ENCODE results near the gene SEMA4D.

SEMA4D gene

GRCh38 chr9:89439571-89439970 lies 58.3 kb downstream of the SEMA4D start:
- TF ChIP-seq CTCF (conservative IDR thresholded peaks at IDR 0.05; ENCODE audit: low read depth) = no peak
- CTCF ChIA-PET = interaction anchor here (1.0 kb wide), 1 partner anchor 13 kb away, joined by 4 read pairs; no protein-coding TSS in a partner anchor
- POLR2A ChIA-PET (ENCODE audit: low non-redundant PET) = no interaction called here
- H3K27ac ChIP-seq = no peak overlapping the region
- no peak for DNase-seq (ENCODE audit: low spot score)

- no peak for TF ChIP-seq CTCF (conservative IDR thresholded peaks at IDR 0.05; ENCODE audit: low read depth)
- POLR2A ChIA-PET (ENCODE audit: low non-redundant PET) = no interaction called here
- CTCF ChIA-PET = no interaction called here
- DNase-seq (ENCODE audit: low spot score) = no peak
- no peak overlapping the region for H3K27ac ChIP-seq
Observed at GRCh38 chr9:89438194-89438593, 59.7 kb downstream of the SEMA4D start.

DNA sequence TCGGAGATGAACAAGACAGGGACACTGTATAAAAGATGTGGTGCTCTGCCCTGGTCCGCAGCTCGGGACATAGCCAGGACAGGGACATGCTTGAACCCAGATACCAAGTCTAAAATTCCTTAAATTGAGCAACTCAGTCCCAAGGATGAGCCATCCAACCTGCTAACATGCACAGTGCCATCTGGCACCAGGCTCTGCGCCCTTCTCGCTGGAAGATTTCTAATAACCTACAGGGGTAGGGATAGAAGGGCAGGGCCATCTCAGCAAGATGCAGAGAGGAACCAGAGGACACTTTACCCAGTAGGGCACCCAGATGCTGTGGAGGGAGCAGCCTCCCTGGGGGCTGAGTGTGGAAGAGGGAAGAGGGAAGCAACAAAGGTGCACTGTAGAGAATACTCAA lies 60.1 kb downstream of the SEMA4D start:
- ChIA-PET POLR2A (ENCODE audit: low non-redundant PET) (no interaction called here), CTCF (no interaction called here)
- TF ChIP-seq CTCF (conservative IDR thresholded peaks at IDR 0.05; ENCODE audit: low read depth) = no peak
- no peak for DNase-seq (ENCODE audit: low spot score)
- no peak overlapping the region for H3K27ac ChIP-seq

DNA sequence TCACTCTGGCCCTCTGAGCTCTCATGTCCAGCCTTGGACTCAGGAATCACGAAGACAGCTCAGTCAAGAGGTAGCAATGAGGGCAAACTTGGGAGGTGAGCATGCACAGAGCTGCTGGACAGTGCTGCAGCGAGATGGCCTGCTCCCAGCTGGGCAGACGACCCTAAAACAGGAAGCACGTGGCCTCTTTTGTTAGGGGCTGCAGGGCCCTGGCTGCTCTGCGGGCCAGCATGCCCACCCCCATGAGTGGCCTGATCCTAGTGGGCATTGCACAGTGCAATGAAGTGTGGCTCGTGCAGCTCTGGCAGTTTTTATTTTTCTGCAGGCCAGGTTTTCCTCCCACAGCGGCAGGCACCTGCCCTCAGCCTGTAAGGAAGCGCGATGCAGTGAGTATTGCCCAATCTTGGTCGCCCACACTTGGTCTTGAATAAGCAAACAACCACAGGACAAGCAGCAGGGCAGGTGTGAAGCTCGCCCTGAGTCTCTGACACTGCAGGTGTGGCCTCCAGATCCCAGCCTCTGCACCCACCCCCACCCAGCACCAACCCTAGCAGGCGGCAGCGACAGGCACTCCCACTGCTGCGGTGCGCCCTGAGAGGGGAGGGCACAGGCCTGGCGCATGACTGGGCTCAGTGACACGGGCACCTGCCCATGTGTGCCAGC lies 60.8 kb downstream of the SEMA4D start:
- POLR2A ChIA-PET (ENCODE audit: low non-redundant PET) = no interaction called here
- no peak for TF ChIP-seq CTCF (conservative IDR thresholded peaks at IDR 0.05; ENCODE audit: low read depth)
- peak; percentile 19 for DNase-seq (ENCODE audit: low spot score)
- CTCF ChIA-PET = interaction anchor here (0.7 kb wide), 1 partner anchor 786 kb away, joined by 3 read pairs; no protein-coding TSS in a partner anchor
- H3K27ac ChIP-seq = no peak overlapping the region

DNA sequence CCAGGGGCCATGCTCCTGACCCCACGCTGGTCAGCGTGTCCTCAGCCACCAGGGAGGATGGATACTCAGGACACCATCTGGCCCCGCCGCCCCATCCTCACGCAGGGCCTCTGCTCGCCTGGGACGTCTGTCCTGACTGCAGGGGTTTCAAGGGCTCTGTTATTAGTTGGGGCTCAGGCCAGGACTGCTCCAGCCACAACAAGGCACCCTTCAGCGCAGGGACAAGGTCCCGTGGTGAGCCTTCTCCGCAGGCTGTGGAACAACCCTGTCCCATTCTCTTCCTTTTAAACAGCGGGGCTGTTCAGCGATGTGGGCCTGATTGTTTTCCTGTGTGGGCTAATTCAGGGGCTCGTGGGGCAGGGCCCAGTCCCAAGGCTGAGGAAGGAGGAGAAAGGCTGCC lies 61.6 kb downstream of the SEMA4D start:
- ChIA-PET CTCF (interaction anchor here (0.8 kb wide), 1 partner anchor 37 kb away, joined by 3 read pairs; no protein-coding TSS in a partner anchor), POLR2A (ENCODE audit: low non-redundant PET) (interaction anchor here (0.7 kb wide), 1 partner anchor 100 kb away, joined by 3 read pairs; no protein-coding TSS in a partner anchor)
- H3K27ac ChIP-seq = no peak overlapping the region

More for the DNA sequence above, 61.6 kb downstream of the SEMA4D start:
- no peak for TF ChIP-seq CTCF (conservative IDR thresholded peaks at IDR 0.05; ENCODE audit: low read depth)
- no peak for DNase-seq (ENCODE audit: low spot score)
